Hematopoietic multipotent progenitor cell treated with erythropoietin and hydrocortisone succinate and interleukin-3 and kit ligand, for 15 days (in vitro differentiated cells): ENCODE results near the gene SCUBE1.
A peak's percentile ranks its signal among the peaks of the same experiment; 100 is the strongest.

Source experiments
- DNase-seq: peaks from one replicate; pipeline ENCODE4 v3.0.0-alpha.2; 2015; ENCODE audit warnings: low spot score

The SCUBE1 gene

DNA sequence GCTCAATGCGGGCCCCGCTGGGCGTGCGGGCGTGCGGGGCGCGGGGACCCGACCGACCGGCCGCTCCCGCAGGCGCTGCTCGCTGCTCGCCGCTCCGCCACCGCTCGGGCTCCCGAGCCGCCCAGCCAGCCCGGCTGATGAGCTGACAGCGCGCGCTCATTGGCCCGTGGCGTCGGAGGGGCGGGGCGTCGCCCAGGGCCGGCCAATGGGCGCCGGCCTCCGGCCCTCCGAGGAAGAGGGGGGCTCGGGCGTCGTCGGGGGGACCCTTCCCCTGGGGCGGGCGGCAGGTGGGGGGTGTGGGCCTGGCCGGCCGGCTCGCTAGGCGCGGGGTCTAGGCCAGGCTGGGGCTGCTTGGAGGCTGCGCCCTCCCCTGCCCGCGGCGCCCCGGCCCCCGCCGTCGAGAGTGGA is at the start of gene SCUBE1:
Gene SCUBE1 (minus strand): TSS at position 111 of the 408 bp plus-strand sequence. CDS start 111 bp downstream, outside the sequence.
- no peak for DNase-seq

DNA sequence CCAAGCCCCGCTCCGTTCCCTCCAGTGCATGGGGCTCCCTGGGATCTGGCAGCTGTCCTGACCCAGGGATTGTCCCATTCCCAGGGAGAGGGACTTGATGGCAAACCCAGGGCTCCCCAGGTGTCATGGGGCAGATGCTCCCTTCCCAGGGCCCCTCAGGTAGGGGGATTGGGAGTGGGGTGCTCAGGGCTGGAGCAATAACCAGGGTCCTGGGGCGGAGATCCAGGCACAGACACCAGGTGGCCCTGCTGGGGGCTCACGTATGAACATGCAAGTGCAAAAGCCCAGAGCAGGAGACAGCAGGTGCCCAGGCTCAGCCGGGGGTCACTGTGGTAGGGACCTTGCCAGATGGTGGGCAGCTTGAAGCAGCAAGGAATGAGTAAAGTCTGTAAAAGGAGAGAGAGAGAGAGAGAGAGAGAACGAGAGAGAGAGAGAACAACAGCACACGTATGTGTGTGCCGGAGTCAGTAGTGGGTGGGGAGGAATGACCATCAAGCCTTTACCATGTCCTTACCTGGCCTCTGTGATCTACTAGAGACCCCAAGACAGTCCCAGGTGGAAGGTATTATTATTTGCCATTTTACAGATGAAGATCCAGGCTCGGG is 49.3 kb upstream of the SCUBE1 start:
- DNase-seq: no peak

DNA sequence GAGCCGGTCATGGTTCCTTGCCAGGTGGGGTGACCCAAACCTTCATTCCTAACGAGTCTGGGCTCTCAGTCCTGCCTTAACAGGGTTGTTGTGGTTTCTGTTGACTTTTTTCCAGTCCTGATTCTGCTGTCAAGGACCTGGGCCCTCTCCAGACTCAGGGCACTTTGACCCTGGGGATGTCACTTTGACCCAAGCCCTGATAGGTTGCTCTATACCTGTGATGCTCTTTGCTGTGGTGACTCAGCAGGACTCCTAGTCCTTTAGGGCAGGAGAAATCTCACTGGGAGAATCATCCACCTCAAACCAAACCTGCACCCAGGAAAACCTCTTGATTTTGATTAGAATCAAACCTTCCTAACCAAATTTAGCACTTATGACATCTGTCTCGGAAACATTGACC is 48.1 kb upstream of the SCUBE1 start:
- DNase-seq: no peak

DNA sequence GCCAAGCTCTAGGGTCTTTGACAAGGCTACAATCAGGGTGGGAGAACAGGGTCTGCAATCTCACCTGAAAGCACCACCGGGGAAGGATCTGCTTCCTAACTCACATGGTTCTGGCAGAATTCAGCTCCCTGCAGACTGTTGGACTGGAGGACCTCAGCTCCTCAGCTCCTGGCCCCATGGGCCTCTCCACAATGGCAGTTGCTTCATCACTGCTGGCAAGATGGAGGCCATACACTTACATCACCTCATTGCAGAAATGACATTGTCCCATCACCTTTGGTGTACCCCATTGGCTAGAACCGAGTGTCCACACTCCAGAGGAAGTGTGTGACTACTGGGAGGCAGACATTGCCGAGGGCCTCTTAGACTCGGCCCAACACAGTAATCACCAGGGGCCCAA is 47.7 kb upstream of the SCUBE1 start:
- DNase-seq: no peak

DNA sequence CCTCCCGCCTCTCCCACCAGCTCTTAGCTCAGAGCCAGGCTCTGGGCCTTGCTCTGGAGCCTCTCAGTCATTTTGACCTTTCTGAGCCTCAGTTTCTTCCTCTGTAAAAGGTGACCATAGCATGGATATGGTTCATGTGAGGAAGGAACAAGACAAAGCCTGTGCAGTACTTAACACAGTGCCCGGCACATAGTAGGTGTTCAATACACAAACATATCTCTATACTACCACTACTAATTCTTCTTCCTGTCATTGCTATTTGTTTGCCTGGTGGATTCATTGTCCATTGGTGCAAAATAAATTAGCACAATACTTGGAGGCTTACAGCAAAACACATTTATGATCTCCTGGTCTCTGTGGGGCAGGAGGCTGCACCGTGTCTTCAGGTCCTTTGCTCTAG is 47.0 kb upstream of the SCUBE1 start:
- DNase-seq: no peak

DNA sequence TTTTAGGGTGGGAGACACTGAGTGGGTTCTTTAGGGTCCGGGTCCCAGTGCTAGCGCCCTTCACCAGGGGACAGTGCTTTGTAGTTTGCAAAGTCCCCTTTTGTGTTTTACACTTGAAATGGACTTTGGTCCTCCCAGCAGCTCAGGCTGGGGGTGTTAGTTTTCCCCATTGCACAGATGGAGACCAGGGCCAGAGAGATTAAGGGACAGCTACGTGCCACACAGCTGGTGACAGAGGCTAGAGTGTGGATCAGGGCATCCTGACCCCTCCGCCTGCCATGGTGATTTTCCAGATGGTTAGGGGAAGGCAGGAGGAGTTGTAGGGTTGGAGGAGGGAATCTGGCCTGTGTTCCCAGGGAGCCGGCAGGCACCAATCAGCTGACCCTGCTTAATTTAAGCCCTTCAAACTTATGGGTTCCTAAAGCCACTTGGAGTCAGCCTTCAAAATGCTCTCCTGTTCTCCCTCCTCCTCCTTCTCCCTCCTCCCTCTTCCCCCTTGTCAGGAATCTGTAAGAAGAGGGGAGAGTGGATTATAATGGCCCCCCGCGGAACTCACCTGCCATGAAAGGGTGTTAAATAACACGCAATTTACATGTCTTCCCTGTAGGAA is 46.2 kb upstream of the SCUBE1 start:
- DNase-seq: no peak

DNA sequence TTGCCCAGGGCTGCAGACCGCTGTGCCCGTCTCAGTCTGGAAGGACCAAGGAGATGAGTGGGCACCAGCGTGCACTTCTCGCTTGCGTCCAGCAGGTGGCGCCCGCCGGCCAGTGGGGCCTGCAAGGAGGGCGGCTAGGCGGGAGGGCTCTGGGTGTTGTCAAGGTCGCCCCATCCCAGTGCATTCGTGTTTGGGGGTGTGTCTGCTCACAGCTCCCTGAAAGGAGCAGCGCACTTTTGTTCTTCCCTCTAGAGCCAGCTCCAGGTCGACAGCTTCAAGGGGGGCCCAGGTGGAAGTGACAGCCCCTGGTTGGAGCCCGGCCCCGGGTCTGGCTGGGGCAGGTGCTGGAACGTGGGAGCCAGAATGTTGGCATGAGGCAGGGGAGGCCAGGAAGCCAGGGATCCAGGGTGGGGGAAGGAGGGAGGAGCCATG is 45.3 kb upstream of the SCUBE1 start:
- DNase-seq: peak; percentile 68

DNA sequence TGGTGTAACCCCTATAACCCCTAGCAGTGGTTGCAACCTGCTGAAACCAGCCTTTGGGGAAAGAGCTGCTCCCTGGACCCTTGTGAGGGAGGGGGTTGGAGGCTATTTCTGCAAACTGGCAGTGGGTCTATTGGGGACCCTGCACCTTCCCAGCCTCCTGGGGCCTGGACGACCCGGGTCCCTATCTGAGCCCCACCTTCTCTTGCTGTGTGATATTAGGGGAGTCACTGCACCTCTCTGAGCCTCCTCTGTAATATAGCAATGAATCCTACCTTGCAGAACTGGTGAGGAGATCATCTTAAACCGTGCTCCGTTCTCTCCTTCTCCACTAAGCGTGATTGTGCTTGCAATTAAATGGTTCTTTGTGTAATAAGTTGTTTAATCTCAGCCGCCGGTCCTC is 44.6 kb upstream of the SCUBE1 start:
- DNase-seq: no peak

DNA sequence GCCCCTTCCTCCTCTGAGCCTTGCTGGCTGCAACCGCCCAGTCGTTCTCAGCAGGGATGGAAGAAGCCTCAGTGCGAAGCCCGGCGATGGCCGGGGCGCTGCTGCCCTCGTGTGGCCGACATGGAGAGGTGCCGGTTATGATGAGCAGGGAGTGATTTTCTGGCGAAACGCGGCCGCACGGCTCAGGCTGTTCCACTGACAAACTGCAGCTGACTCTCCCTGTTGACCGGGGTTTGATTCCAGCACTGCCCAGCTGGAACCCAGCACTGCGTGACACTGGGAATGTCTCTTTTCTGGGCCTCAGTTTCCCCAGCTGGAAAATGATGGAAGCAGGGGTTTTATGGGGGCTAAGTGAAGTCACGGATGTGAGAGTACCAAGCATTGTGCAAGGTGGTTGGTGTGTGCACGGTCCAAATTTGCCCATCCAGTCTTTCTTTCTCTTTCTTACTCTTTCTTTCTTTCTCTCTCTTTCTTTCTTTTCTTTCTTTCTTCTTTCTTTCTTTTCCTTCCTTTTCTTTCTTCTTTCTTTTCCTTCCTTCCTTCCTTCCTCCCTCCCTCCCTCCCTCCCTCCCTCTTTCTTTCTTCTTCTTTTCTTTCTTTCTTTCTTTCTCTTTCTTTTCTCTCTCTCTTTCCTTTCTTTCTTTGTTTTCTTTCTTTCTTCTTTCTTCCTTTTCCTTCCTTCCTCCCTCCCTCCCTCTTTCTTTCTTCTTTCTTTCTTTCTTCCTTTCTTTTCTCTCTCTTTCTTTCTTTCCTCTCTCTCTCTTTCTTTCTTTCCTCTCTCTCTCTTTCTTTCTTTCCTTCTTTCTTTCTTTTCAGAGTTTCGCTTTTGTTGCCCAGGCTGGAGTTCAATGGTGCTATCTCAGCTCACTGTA is 42.8 kb upstream of the SCUBE1 start:
- peak; percentile 67 for DNase-seq

DNA sequence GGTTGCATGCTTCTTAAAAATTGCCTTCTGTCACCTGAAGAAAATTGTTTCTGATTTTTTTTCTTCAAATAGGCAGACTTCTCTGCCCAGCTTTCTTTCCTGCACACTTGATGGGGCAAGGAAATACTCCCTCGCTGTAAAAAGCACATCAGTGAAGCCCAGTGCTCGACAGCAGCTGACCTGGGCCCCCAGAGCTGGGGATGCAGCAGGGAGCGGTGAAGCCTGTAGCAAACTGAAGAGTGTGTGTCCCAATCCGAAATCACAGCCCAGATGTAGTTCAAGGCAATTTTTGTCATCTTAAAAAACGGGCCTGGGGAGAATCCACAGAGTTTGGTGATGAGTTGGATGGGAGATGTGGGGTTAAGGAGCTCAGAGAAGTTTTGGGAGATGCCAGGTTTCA is 41.7 kb upstream of the SCUBE1 start:
- DNase-seq: no peak

DNA sequence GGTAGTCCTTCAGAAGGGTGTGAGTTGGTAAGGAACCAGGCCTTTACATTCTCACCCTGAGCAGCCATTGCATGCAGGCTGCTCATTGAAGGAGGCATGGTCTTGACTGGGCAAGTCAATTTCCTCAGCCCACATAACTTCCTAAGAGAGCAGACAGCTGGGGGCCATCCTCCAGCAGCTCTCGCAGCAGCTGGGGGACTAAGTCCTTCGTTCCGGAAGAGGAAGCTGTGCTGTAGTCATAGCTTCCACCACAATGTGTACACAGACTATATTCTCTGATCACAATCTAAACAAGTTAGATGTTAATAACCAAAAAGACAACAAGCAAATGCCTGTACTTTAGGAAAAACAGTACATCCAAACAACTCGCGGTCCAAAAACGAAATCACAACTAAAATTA is 38.5 kb upstream of the SCUBE1 start:
- no peak for DNase-seq

DNA sequence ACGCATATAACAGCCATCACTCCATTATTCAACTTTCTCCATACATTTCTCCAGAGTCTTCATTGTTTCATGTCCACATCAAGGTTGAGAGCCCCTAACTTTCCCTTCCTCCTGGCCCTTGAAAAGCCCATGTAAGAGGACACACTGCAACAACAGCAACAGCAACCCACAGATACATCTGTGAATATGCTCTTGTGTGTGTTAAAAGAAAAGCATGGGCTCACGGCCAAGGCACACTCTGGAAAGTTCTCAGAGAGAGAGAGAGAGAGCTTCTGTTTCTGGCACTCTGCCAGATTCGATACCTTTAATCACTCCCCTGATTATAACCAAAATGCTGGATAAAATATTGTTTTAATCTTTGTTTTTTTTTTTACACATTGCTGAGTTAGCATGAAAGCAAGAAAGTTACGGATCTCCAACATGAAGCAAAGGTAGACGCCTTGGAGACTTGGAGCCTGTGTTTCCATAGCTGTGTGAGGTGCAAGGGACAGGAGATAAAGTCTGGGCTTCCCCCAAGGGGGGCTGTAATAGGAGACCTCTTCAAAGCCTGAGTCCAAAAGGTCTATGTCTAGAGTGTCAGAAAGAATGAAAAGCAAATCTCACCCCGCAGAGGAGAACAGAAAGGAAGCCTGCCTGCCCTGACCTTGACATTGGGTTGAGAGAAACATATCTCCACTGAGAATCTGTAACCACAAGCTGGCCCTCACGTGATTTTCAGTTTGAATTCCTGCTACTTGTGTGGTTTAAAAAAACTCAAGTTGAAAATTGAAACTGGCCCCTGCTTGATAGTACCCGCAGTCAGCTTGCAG is 34.9 kb upstream of the SCUBE1 start:
- DNase-seq: no peak

DNA sequence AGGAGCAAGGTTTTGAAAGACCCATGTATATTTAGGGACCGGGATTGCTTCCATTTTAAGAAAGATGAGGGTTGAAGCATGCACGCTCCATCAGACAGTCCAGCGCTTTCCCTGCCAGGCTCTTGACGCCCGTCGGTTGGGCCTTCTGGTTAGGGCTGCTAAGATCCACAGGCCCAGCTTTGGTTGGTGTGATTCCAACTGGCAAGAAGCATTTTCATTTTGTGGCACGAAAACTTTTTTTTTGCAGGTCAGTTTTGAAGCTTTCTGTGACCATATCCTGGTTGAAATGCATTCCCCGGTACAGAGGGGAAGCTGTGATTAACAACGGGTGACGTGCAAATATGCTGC is 34.4 kb upstream of the SCUBE1 start:
- DNase-seq: no peak

DNA sequence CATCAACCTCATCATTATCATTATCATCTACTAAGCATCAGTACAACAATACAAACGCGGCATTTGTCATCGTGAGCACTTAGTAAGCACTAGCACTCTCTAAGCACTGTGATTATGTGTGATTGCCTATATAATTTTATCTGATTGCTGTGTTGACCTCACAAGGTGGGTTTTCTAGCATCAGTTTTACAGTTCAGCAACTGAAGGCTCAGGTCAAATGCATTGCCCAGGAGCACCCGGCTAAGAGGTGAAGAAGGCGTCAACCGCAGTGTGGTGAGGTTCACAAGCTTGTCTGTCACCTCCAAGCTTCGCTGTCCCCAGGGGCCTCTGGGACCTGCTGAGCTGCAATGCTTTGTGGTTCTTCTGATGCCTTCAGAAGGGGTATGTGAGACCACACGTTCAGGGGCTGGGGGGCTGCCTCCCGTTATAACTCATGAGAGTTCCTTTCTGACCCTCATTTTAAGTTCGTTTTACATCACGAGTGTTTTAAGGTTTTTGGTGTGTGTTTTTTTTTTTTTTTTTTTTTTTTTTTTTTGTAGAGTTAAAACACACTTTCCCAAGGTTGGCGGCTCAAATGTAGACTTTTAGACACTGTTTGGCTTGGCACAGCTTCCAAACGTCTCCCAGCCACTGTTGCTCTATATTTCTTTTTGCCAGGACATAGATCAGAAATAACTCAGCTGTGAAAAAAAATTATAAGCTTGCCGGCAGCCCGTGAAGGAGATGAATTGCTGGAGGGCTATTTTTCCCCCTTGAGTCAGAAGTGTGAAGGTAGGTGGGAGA is 33.8 kb upstream of the SCUBE1 start:
- no peak for DNase-seq

DNA sequence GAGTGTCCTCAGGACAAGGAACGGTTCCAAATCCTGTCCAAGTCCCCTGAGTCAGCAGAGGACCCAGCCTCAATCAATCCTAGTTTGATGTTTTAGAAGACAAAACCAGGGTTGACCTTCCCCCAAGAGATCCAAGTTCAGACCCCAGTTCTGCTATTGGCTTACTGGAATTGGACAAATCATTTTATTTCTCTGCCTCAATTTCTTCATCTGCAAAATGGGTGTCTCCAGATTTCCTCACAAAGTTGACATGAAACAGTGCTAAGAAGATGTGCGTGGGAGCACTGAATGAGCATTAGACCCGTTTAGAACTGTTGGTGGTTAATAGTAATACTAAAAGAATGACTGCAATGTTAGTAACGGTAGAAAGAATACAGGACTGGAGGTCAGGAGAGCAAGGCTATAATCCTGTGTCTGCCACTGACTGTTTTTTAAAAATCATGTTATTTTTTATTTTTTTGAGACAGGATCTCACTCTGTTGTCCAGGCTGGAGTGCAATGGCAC is 32.8 kb upstream of the SCUBE1 start:
- DNase-seq: no peak

DNA sequence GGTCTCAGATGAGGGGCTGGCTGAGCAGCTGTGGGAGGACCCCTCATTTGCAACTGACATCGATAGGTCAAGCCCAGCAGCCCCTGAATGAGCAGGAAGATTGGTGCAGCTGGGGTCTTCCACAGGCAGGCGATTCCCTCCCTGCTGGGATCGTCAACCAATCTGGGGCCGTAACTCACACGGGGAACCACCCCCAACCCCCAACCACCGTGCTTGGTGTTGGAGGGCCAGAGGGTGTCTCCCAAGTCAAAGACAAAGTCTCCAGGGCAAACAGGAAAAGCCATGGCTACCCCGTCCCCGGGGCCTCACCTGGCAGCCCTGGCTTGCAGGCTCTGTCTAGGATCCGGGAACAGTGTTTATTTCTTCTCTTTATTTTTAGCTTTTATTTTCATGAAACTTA is 26.9 kb upstream of the SCUBE1 start:
- DNase-seq: no peak

DNA sequence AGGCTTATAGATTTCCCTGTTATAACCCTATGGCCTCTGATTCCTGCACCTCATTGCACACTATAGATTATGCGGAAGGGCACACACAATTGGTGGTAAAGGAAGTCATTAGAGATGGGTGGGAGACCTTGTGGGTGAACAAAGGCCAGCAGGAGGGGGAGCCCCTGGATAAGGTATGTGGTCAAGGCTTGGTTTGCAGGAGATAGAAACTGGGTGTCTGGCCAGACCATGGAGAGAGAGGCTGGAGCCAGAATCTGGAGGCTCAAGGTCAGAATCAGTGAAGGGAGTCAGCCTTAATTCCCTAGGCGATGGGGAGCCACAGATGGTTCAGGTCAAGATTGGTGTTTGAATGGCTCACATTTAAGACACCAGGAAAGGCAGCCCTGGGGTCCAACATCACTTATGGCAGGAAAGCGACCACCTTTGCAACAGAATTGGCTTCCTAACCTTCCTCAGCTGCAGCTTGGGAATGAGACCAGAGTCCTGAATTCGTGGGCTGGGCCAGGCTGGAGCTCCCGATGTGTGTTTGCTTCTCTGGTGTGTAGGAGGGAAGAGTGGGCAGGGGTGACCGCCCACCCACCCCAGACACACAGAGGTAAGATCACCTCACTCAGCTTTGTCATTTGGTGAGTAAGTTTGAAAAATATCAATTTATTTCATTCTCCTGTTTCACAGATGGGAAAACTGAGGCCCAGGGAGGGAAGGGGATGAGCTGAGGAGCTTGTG is 22.7 kb upstream of the SCUBE1 start:
- no peak for DNase-seq

DNA sequence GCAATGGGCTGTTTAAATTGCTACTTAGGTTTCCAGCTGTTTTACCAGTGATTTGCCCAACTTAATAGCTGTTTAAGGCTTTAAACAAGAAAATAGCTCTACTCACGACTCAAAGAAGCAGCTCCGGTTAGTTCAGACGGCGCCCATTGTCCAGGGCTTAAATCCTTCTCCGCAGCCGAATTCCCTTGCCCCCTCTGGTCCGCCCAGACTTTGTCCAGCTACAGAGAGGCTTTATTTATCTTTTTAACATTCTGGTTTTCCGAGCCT is 20.9 kb upstream of the SCUBE1 start:
- no peak for DNase-seq

DNA sequence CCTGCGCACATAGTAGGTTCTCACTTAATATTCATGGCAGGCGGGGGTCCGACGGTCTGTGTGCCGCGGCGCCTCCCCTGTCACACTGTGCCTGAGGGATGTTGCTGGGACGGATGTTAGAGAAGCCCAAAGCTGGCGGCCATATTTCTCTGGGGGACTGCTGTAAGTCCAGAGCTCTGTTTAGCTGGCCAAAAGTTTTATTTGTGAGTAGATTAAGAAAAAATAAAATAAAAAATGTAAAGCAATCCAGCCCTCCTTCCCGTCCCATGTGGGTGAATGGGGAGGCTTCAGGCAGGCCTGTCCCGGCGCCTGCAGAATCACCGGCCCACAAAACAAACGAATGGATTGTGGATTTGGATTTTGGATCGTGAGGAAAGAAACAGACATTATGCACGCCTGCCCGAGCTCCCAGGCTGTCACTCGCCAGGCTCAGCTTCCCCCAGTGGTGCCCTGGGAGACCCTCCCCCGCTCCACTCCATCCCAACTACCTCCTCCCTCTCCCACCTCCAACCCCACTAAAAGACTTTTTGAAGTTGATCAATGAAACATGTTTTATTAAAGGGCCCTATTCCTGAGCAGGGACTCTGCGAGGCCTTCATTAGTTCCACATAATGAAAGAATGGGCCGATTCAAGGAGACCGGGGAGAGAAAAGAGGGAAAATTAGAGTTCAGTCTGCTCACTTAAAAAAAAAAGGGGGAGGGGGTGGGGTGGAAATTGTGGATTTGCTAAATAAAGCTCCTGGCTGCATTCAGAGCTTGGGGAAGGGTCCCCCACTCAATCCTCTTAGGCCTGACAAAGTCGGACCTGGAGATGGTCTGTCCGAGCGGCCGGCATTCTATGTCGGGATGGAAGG is 20.4 kb upstream of the SCUBE1 start:
- no peak for DNase-seq

DNA sequence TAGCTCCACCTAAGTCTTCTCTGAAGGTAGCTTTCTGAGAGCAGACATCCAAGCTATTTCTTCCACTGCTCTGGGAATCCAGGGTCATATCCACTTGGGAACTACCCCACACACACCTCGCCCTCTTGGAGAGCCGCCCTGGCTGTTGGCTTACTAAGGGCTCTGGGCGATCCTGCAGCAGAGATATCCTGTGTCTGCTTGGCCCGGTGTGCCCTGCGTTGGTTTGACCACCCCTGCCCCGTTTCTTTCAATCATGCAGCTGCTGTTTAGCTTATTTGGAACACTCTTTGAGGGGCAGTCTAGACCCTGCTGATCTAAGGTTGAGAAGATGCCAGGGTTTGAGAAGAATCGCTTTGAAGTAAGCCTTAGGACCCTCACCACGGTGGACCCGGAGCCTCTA is 17.4 kb upstream of the SCUBE1 start:
- no peak for DNase-seq
